IMR-90 (cell line): ENCODE data around the gene ATP13A2. TPM values are rescaled to one million over a fixed set of nuclear protein-coding genes. Genes with fewer than 3 reads are reported as not detected.

ENCODE experiments used
- ATAC-seq: fragments of 200-7000 bp; cut with Tn5 transposase; 2 replicates; pipeline ENCODE4 v1.9.1; 2020; ENCODE audit warnings: low read depth, mild to moderate bottlenecking, moderate library complexity
- BruUV-seq: library from RNA; stranded (reverse); fragments of 400-500 nt; replicated peaks from 2 replicates; lab custom pipeline; 2021; lab: Mats Ljungman, UMichigan
- CTCF ChIA-PET: fragments of 300-600 bp; formaldehyde crosslinking; extraction: SDS; loops from one replicate; lab custom pipeline; 2021; ENCODE audit warnings: antibody characterized with exemption; lab: Yijun Ruan, JAX
- POLR2A ChIA-PET: fragments of 300-600 bp; sonication (Branson Sonifier 250); formaldehyde crosslinking; loops from one replicate; lab custom pipeline; 2022; ENCODE audit warnings: antibody characterized with exemption; ENCODE audit not compliant: unreplicated experiment; lab: Charles Lee
- DNase-seq: peaks from one replicate; pipeline ENCODE4 v3.0.0; 2013
- H2AFZ ChIP-seq: replicated peaks from 2 replicates; pipeline ENCODE3; 2013; ENCODE audit warnings: low read length, mild to moderate bottlenecking; ENCODE audit not compliant: poor library complexity
- H2AK5ac ChIP-seq: 2 replicates; pipeline ENCODE4 v1.6.1; 2013; ENCODE audit warnings: low read depth, low read length, inconsistent platforms
- H2AK9ac ChIP-seq: replicated peaks from 2 replicates; pipeline ENCODE3; 2013; ENCODE audit warnings: mild to moderate bottlenecking, low read depth, low read length, moderate library complexity; ENCODE audit not compliant: poor library complexity
- H2BK120ac ChIP-seq: 2 replicates; pipeline ENCODE4 v1.6.1; 2013; ENCODE audit warnings: low read depth, low read length, inconsistent platforms
- H2BK15ac ChIP-seq: 3 replicates; pipeline ENCODE4 v1.6.1; 2013; ENCODE audit warnings: low read depth, low read length, inconsistent platforms
- H2BK20ac ChIP-seq: 2 replicates; pipeline ENCODE4 v1.6.1; 2013; ENCODE audit warnings: low read depth, mild to moderate bottlenecking, inconsistent platforms, low read length, moderate library complexity
- H2BK5ac ChIP-seq: 2 replicates; pipeline ENCODE4 v1.6.1; 2013; ENCODE audit warnings: mild to moderate bottlenecking, low read depth, low read length, inconsistent platforms; ENCODE audit not compliant: poor library complexity, severe bottlenecking
- H3K14ac ChIP-seq: replicated peaks from 2 replicates; pipeline ENCODE4 v1.6.1; 2013; ENCODE audit warnings: low read depth, low read length, inconsistent platforms
- H3K18ac ChIP-seq: 2 replicates; pipeline ENCODE4 v1.6.1; 2013; ENCODE audit warnings: low read depth, low read length, control low read depth
- H3K23ac ChIP-seq: 2 replicates; pipeline ENCODE4 v1.6.1; 2013; ENCODE audit warnings: low read depth, low read length, inconsistent platforms
- H3K27ac ChIP-seq: 2 replicates; pipeline ENCODE4 v1.5.1; 2013; ENCODE audit warnings: mild to moderate bottlenecking, control low read depth, low read length; ENCODE audit not compliant: insufficient read depth
- H3K27me3 ChIP-seq: 2 replicates; pipeline ENCODE4 v1.6.1; 2013; ENCODE audit warnings: low read length; ENCODE audit not compliant: control insufficient read depth, insufficient read depth
- H3K36me3 ChIP-seq: 2 replicates; pipeline ENCODE4 v1.6.1; 2013; ENCODE audit warnings: low read length, mixed read lengths; ENCODE audit not compliant: control insufficient read depth, insufficient read depth
- H3K4ac ChIP-seq: 2 replicates; pipeline ENCODE4 v1.6.1; 2013; ENCODE audit warnings: low read depth, low read length, inconsistent platforms
- H3K4me1 ChIP-seq: 2 replicates; pipeline ENCODE4 v1.6.1; 2013; ENCODE audit warnings: low read length, mixed read lengths; ENCODE audit not compliant: control insufficient read depth, insufficient read depth
- H3K4me2 ChIP-seq: 2 replicates; pipeline ENCODE4 v1.6.1; 2013; ENCODE audit warnings: low read depth, mild to moderate bottlenecking, control low read depth, low read length, moderate library complexity
- H3K4me3 ChIP-seq: 2 replicates; pipeline ENCODE4 v1.5.1; 2013; ENCODE audit warnings: low read depth, mild to moderate bottlenecking, control low read depth, low read length, moderate library complexity; ENCODE audit not compliant: insufficient read depth
- H3K56ac ChIP-seq: 2 replicates; pipeline ENCODE4 v1.6.1; 2013; ENCODE audit warnings: low read length, inconsistent platforms; ENCODE audit not compliant: insufficient read depth; ENCODE audit errors: extremely low read depth
- H3K79me1 ChIP-seq, 2 experiments: 2 replicates each; pipeline ENCODE4 v1.6.1; 2013; ENCODE audit warnings: low read length in 2 of 2, inconsistent platforms in 1 of 2, low read depth in 1 of 2
- H3K9ac ChIP-seq: 2 replicates; pipeline ENCODE4 v1.6.1; 2013; ENCODE audit warnings: low read depth, low read length, control low read depth
- H3K9me1 ChIP-seq: 2 replicates; pipeline ENCODE4 v1.6.1; 2013; ENCODE audit warnings: low read length, inconsistent platforms; ENCODE audit not compliant: insufficient read depth
- H3K9me3 ChIP-seq: 2 replicates; pipeline ENCODE4 v1.6.1; 2013; ENCODE audit warnings: low read length; ENCODE audit not compliant: control insufficient read depth, insufficient read depth
- H4K20me1 ChIP-seq: 2 replicates; pipeline ENCODE4 v1.6.1; 2013; ENCODE audit warnings: low read length, inconsistent platforms; ENCODE audit not compliant: insufficient read depth
- H4K5ac ChIP-seq: 2 replicates; pipeline ENCODE4 v1.6.1; 2013; ENCODE audit warnings: mild to moderate bottlenecking, low read depth, low read length, control low read depth
- H4K8ac ChIP-seq, 2 experiments: 2 replicates each; pipeline ENCODE4 v1.6.1; 2013; ENCODE audit warnings: low read depth in 2 of 2, low read length in 2 of 2, control low read depth in 1 of 2, inconsistent platforms in 1 of 2
- H4K91ac ChIP-seq: 2 replicates; pipeline ENCODE4 v1.6.1; 2013; ENCODE audit warnings: low read depth, low read length, inconsistent platforms; ENCODE audit not compliant: insufficient read depth
- MAFK ChIP-seq: IDR thresholded peaks from 2 replicates; pipeline ENCODE4 v1.6.1; 2012; ENCODE audit warnings: low read depth, low read length, improper control_type of control experiment
- USF2 ChIP-seq: fragments of 150-350 bp; IDR thresholded peaks from 2 replicates; pipeline ENCODE4 v1.6.1; 2017; ENCODE audit warnings: mild to moderate bottlenecking, antibody characterized with exemption, low read length, low read depth
- WGBS, 2 experiments: methylation state at CpG; one replicate each; pipeline versions ENCODE4 v1.1.5 to v1.1.7; 2013; ENCODE audit warnings: missing lambda C conversion rate in 2 of 2; ENCODE audit not compliant: insufficient read length in 1 of 2; ENCODE audit errors: extremely low coverage in 2 of 2; 5-methylcytosine and 5-hydroxymethylcytosine counted together
- dilution Hi-C: fragments of 300-500 bp; cut with HindIII; formaldehyde crosslinking; loops from one replicate; pipeline ENCODE4 v1.14.3; 2018; ENCODE audit warnings: low sequenced_read_pairs; ENCODE audit not compliant: unreplicated experiment
- in situ Hi-C: fragments of 300-500 bp; cut with MboI; formaldehyde crosslinking; loops from 3 replicates; pipeline ENCODE4 v1.14.3; 2019; ENCODE audit warnings: low sequenced_read_pairs, inconsistent platforms, mixed read lengths
- intact Hi-C: fragments of 100-400 bp; cut with micrococcal nuclease; formaldehyde crosslinking; loops from 2 replicates; pipeline ENCODE4 v1.10.0; 2022
- polyA plus RNA-seq, 3 experiments: library from polyadenylated mRNA; depleted of rRNA; stranded (reverse); fragments of >200 nt; gene quantifications; 2 replicates each; pipeline ENCODE4 v1.2.3, GENCODE V29; 2012; ENCODE audit warnings: low replicate concordance in 1 of 3
- total RNA-seq: library from RNA; depleted of rRNA; stranded (reverse); fragments of >200 nt; gene quantifications from 2 replicates; pipeline ENCODE4 v1.2.3, GENCODE V29; 2012

Gene ATP13A2
- total and polyA plus RNA-seq, 2 of the 4 experiments (the other 2 are of a cell fraction): 5.7 to 18.9 TPM

GRCh38 chr1:17018849-17019248 is 7.1 kb upstream of the ATP13A2 start:
- Histone ChIP-seq H3K36me3 (peaks cover 45% of the 10 kb centered on the region), H3K27ac (no peak overlapping the region), H3K9ac (no peak overlapping the region), H3K9me1 (no peaks in the 10 kb centered on the region; the same call in 1 of the 2 replicates), H3K56ac (no peak overlapping the region), H3K4me2 (no peak overlapping the region), H3K23ac (no peak overlapping the region), H2AK5ac (no peak overlapping the region), H3K4ac (no peak overlapping the region), H3K27me3 (no peaks in the 10 kb centered on the region), H3K79me1 (no peaks in the 10 kb centered on the region), H3K4me3 (no peak overlapping the region), H2AK9ac (no peak overlapping the region), H2BK5ac (no peak overlapping the region), H2BK120ac (no peak overlapping the region), H3K14ac (no peak overlapping the region), H2AFZ (no peak overlapping the region), H4K20me1 (no peaks in the 10 kb centered on the region), H3K4me1 (peaks cover 3% of the 10 kb centered on the region; the same call in 1 of the 2 replicates), H2BK20ac (no peak overlapping the region), H4K8ac (no peak overlapping the region), H2BK15ac (no peak overlapping the region), H3K9me3 (no peaks in the 10 kb centered on the region), H4K5ac (no peak overlapping the region), H3K18ac (no peak overlapping the region), H4K91ac (no peak overlapping the region)
- no peak for ATAC-seq
- TF ChIP-seq MAFK: no peak
- no peak for TF ChIP-seq USF2
- WGBS, 2 experiments: 17% methylated on average over 1 of the region's 1 CpG; no CpG with 5 or more reads in 1 of the 2 experiments
- POLR2A ChIA-PET: no interaction called here
- dilution Hi-C loops: no loop called here
- intact Hi-C loops: no loop called here
- no peak for DNase-seq
- CTCF ChIA-PET: no interaction called here
- no TSS peak for BruUV-seq
- in situ Hi-C loops: no loop called here
